GM19324 (cell line): ENCODE measurements around the gene SIDT2.

ENCODE experiments used
- ATAC-seq: cut with Tn5 transposase; IDR thresholded peaks from one replicate; pipeline ENCODE4 v1.9.1; 2021; ENCODE audit warnings: mild to moderate bottlenecking, moderate library complexity; ENCODE audit not compliant: unreplicated experiment, low FRiP score

SIDT2 gene

DNA sequence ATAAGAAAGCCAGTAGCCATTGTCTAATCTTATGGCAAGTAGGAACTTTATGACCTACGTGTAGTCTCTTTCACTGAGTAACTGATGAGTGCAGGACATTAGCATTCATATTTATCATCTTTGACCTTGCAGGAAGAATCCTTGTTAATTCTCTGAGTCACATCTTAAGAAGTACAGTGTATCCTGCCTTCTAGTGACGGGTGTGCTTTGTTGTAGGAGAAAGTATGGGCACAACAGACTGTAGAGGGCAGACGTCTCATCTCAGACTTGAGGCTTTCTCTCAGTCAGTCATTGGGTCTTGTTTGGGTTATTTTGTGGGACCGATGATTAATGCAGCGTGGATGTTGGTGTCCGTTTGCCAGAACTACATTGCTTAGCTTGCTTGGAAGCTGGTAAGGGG is 60.8 kb downstream of the SIDT2 start:
- no peak for ATAC-seq
